Astrocyte (in vitro differentiated cells and primary cell): ENCODE results near the gene GET4. TPM values are rescaled to one million over a fixed set of nuclear protein-coding genes. Genes with fewer than 3 reads are reported as not detected.

ENCODE experiments used
- DNase-seq: peaks from one replicate; pipeline ENCODE4 v3.0.0-alpha.2; 2010; ENCODE audit warnings: low read depth
- FAIRE-seq: peaks from 2 replicates; lab custom pipeline; 2011; peaks lifted over from hg19 to GRCh38; lab: Jason Lieb, UNC
- H2AFZ ChIP-seq: 2 replicates; pipeline ENCODE4 v1.6.0; 2012; ENCODE audit warnings: low read depth, low read length, inconsistent platforms
- H3K27ac ChIP-seq: 2 replicates; pipeline ENCODE4 v1.5.1; 2011; ENCODE audit warnings: low read depth, low read length, inconsistent platforms
- H3K27me3 ChIP-seq: 2 replicates; pipeline ENCODE4 v1.6.0; 2011; ENCODE audit warnings: low read length, inconsistent platforms; ENCODE audit not compliant: insufficient read depth
- H3K36me3 ChIP-seq: 2 replicates; pipeline ENCODE4 v1.5.1; 2011; ENCODE audit warnings: low read length, inconsistent platforms; ENCODE audit not compliant: insufficient read depth
- H3K4me1 ChIP-seq: 2 replicates; pipeline ENCODE4 v1.5.1; 2011; ENCODE audit warnings: low read length, inconsistent platforms; ENCODE audit not compliant: insufficient read depth
- H3K4me2 ChIP-seq: 2 replicates; pipeline ENCODE4 v1.6.0; 2012; ENCODE audit warnings: low read length, inconsistent platforms
- H3K4me3 ChIP-seq: 2 replicates; pipeline ENCODE4 v1.5.1; 2011; ENCODE audit warnings: low read depth, mild to moderate bottlenecking, low read length, inconsistent platforms; ENCODE audit not compliant: insufficient read depth
- H3K79me2 ChIP-seq: 2 replicates; pipeline ENCODE4 v1.6.0; 2012; ENCODE audit warnings: mild to moderate bottlenecking, low read length, inconsistent platforms; ENCODE audit not compliant: insufficient read depth
- H3K9ac ChIP-seq: 2 replicates; pipeline ENCODE4 v1.6.0; 2012; ENCODE audit warnings: mild to moderate bottlenecking, low read length, inconsistent platforms
- H3K9me3 ChIP-seq: 2 replicates; pipeline ENCODE4 v1.5.1; 2012; ENCODE audit warnings: low read depth, mild to moderate bottlenecking, low read length, inconsistent platforms; ENCODE audit not compliant: insufficient read depth
- H4K20me1 ChIP-seq: 2 replicates; pipeline ENCODE4 v1.6.0; 2012; ENCODE audit warnings: low read length, inconsistent platforms; ENCODE audit not compliant: insufficient read depth
- H3K27ac Mint-ChIP-seq: one replicate; pipeline ENCODE4 v1.8.0; 2021; ENCODE audit warnings: mild to moderate bottlenecking, mixed read lengths; ENCODE audit not compliant: unreplicated experiment
- H3K27me3 Mint-ChIP-seq: one replicate; pipeline ENCODE4 v1.8.0; 2021; ENCODE audit warnings: low read depth, mixed read lengths; ENCODE audit not compliant: unreplicated experiment
- H3K36me3 Mint-ChIP-seq: one replicate; pipeline ENCODE4 v1.8.0; 2021; ENCODE audit warnings: low read depth, mixed read lengths; ENCODE audit not compliant: unreplicated experiment
- H3K4me1 Mint-ChIP-seq: one replicate; pipeline ENCODE4 v1.8.0; 2021; ENCODE audit warnings: low read depth, mixed read lengths; ENCODE audit not compliant: unreplicated experiment
- H3K4me3 Mint-ChIP-seq: one replicate; pipeline ENCODE4 v1.8.0; 2021; ENCODE audit warnings: mild to moderate bottlenecking, moderate library complexity, mixed read lengths; ENCODE audit not compliant: unreplicated experiment
- H3K9me3 Mint-ChIP-seq: one replicate; pipeline ENCODE4 v1.8.0; 2021; ENCODE audit warnings: mild to moderate bottlenecking, mixed read lengths; ENCODE audit not compliant: unreplicated experiment
- EZH2 ChIP-seq: IDR thresholded peaks from 2 replicates; pipeline ENCODE4 v1.6.1; 2012; ENCODE audit warnings: mild to moderate bottlenecking, low read length, inconsistent platforms; ENCODE audit not compliant: insufficient read depth
- total RNA-seq: library from RNA; stranded (reverse); gene quantifications from 2 replicates; pipeline ENCODE4 v1.2.1, GENCODE V29; 2021
- TF ChIP-seq, protein P1 (sequence below): IDR thresholded peaks from 2 replicates; pipeline ENCODE4 v1.5.1; 2011; ENCODE audit warnings: low read depth, mild to moderate bottlenecking, inconsistent platforms, low read length, moderate library complexity; ENCODE audit not compliant: insufficient read depth

Gene GET4
- total RNA-seq, 1 donor from 2014 or later = 43.0 TPM

DNA sequence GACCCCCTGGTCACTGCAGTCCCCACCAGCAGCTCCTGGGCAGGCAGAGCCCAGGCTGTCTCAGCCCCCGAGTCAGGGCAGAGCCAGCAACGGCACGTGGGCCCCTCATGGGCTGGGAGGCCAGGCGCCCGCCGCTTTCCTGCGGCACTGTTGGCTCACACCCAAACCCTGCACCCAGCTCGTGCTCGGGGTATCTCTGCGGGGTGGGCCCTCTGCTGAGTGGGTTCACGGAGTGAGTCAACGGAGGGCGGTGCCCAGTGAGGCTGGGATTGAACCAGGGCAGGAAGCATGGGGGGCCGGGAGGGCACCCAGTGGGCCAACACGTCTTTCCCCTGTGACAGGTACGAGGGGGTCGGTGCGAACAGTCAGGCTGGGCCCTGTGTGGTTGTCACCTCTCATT lies 49.2 kb downstream of the GET4 start:
- DNase-seq (no peak), FAIRE-seq (no peak)

DNA sequence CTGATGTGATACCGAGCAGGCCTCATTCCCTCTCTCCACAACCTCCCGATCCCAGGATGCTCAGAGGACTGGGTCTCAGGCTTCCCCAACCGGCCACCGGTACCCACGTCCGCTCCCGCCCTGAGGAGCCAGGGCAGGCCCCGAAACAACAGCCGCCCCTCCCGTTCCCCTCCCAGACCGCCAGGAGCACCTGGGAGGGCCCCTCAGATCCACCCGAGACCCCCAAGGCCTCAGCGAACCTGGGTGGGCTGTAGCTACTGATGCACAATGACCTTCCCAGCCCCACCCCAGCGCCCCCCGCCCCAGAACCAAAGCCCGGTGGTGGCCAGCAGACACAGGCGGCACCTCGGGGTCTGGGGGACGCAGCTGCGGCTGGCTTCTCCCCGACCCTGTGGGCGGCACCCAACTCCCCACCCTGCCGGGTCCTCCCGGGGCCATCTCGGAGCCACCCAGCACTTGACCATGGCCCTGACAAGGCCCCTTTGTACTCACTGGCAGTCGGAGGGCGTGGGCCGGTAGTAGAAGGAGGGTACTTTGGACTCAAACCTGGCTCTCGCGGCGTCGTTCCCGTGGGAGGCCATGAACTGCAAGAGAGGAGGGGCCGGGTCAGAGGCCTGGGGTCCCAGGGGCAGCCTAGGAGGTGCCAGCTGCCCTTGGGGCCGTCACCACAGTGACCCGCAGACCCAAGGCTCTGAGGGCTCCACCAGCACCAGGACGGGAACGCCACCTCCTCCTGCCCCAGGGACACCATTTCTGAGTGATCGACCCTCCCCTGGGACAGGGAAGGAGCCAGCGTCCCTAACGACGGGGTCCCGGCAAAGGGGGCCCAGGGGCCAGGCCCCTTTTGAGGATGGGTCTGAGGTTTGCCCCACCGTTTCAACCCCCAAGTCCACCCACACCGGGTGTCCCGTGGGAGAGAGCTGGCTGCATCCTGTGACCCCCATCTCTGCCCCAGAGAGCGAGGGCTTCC lies 50.0 kb downstream of the GET4 start:
- peaks cover 24% of the 10 kb centered on the region for H3K4me1 ChIP-seq
- FAIRE-seq = no peak
- H2AFZ ChIP-seq = no peak overlapping the region
- Mint-ChIP-seq H3K36me3 (no peaks in the 10 kb centered on the region), H3K4me1 (peaks cover 2% of the 10 kb centered on the region), H3K4me3 (no peak overlapping the region), H3K27ac (no peak overlapping the region), H3K27me3 (no peaks in the 10 kb centered on the region), H3K9me3 (no peaks in the 10 kb centered on the region)
- H3K27me3 ChIP-seq = no peaks in the 10 kb centered on the region
- H4K20me1 ChIP-seq = no peaks in the 10 kb centered on the region
- no peaks in the 10 kb centered on the region for H3K9me3 ChIP-seq
- H3K36me3 ChIP-seq = no peaks in the 10 kb centered on the region
- H3K79me2 ChIP-seq = no peaks in the 10 kb centered on the region
- no peak overlapping the region for H3K4me2 ChIP-seq
- TF ChIP-seq EZH2 = no peak
- TF ChIP-seq, protein P1, sequence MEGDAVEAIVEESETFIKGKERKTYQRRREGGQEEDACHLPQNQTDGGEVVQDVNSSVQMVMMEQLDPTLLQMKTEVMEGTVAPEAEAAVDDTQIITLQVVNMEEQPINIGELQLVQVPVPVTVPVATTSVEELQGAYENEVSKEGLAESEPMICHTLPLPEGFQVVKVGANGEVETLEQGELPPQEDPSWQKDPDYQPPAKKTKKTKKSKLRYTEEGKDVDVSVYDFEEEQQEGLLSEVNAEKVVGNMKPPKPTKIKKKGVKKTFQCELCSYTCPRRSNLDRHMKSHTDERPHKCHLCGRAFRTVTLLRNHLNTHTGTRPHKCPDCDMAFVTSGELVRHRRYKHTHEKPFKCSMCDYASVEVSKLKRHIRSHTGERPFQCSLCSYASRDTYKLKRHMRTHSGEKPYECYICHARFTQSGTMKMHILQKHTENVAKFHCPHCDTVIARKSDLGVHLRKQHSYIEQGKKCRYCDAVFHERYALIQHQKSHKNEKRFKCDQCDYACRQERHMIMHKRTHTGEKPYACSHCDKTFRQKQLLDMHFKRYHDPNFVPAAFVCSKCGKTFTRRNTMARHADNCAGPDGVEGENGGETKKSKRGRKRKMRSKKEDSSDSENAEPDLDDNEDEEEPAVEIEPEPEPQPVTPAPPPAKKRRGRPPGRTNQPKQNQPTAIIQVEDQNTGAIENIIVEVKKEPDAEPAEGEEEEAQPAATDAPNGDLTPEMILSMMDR = no peak
- H3K4me3 ChIP-seq = no peak overlapping the region
- H3K27ac ChIP-seq = no peak overlapping the region
- no peak for DNase-seq
- no peak overlapping the region for H3K9ac ChIP-seq

More for the DNA sequence above, 49.2 kb downstream of the GET4 start:
- peaks cover 24% of the 10 kb centered on the region for H3K4me1 ChIP-seq
- no peak overlapping the region for H3K4me3 Mint-ChIP-seq
- no peak overlapping the region for H3K4me2 ChIP-seq
- H3K36me3 ChIP-seq = no peaks in the 10 kb centered on the region
- TF ChIP-seq EZH2 = no peak
- TF ChIP-seq, protein P1 = no peak
- H3K9me3 Mint-ChIP-seq = no peaks in the 10 kb centered on the region
- H3K27me3 Mint-ChIP-seq = no peaks in the 10 kb centered on the region
- no peaks in the 10 kb centered on the region for H4K20me1 ChIP-seq
- no peak overlapping the region for H3K27ac ChIP-seq
- H3K4me3 ChIP-seq = no peak overlapping the region
- no peak overlapping the region for H3K9ac ChIP-seq
- no peaks in the 10 kb centered on the region for H3K9me3 ChIP-seq
- H3K36me3 Mint-ChIP-seq = no peaks in the 10 kb centered on the region
- no peaks in the 10 kb centered on the region for H3K79me2 ChIP-seq
- no peak overlapping the region for H3K27ac Mint-ChIP-seq
- H3K4me1 Mint-ChIP-seq = peaks cover 6% of the 10 kb centered on the region
- H3K27me3 ChIP-seq = no peaks in the 10 kb centered on the region
- H2AFZ ChIP-seq = no peak overlapping the region
